Caki2 (cell line): ENCODE measurements around the gene CHCHD4. TPM values are rescaled to one million over a fixed set of nuclear protein-coding genes. Genes with fewer than 3 reads are reported as not detected.
"Not testable (repeated sequence)": the region's sequence is repeated elsewhere in the genome, so short reads cannot be mapped to it uniquely, and the experiment has no call there.

Source experiments
- DNase-seq: peaks from one replicate; pipeline ENCODE4 v3.0.0-alpha.2; 2015; ENCODE audit warnings: low read depth
- in situ Hi-C: cut with HindIII; loops from 2 replicates; pipeline ENCODE4 v1.10.0; 2016; ENCODE audit warnings: low sequenced_read_pairs, low pct_unique_long_range_greater_than_20kb, mixed read lengths
- total RNA-seq: library from RNA; depleted of rRNA; stranded (reverse); fragments of >200 nt; shearing (Covaris generic); gene quantifications from 2 replicates; pipeline ENCODE4 v1.2.3, GENCODE V29; 2014; ENCODE audit warnings: low replicate concordance; rRNA removed

The CHCHD4 gene
- total RNA-seq, 1 experiment from 2014 or later: 15.6 TPM

GRCh38 chr3:14097616-14098391 lies 26.9 kb downstream of the CHCHD4 start:
- in situ Hi-C loops: no loop called here
- DNase-seq: no peak

GRCh38 chr3:14096742-14097141 lies 27.9 kb downstream of the CHCHD4 start:
- DNase-seq: no peak
- in situ Hi-C loops: no loop called here

- in situ Hi-C loops: no loop called here
- DNase-seq: no peak
Measured at GRCh38 chr3:14093831-14094230, 30.8 kb downstream of the CHCHD4 start.

- no peak for DNase-seq
- in situ Hi-C loops: no loop called here
Measured at GRCh38 chr3:14092464-14092863, 32.2 kb downstream of the CHCHD4 start.

- DNase-seq, in situ Hi-C loops: not testable (repeated sequence)
Measured at GRCh38 chr3:14091959-14092358, 32.7 kb downstream of the CHCHD4 start.

- in situ Hi-C loops, DNase-seq: not testable (repeated sequence)
Measured at GRCh38 chr3:14087461-14087860, 37.2 kb downstream of the CHCHD4 start.

GRCh38 chr3:14082108-14082657 lies 42.5 kb downstream of the CHCHD4 start:
- in situ Hi-C loops: no loop called here
- no peak for DNase-seq

GRCh38 chr3:14077310-14077709 lies 47.4 kb downstream of the CHCHD4 start:
- in situ Hi-C loops: no loop called here
- DNase-seq: no peak

GRCh38 chr3:14075233-14075632 lies 49.4 kb downstream of the CHCHD4 start:
- in situ Hi-C loops, DNase-seq: not testable (repeated sequence)

GRCh38 chr3:14064910-14065309 lies 59.8 kb downstream of the CHCHD4 start:
- in situ Hi-C loops: no loop called here

GRCh38 chr3:14063152-14063551 lies 61.5 kb downstream of the CHCHD4 start:
- DNase-seq: no peak
- in situ Hi-C loops: no loop called here

More at GRCh38 chr3:14064910-14065309, 59.8 kb downstream of the CHCHD4 start:
- DNase-seq: no peak

Other genes starting within 250 kb of the CHCHD4 start
- 0.03 and 0.17 TPM in 2 replicates for gene WNT7A, start 244.8 kb downstream of the CHCHD4 start, total RNA-seq
- 67.2 and 73.4 TPM in 2 replicates for gene TMEM43, start 182 bp upstream of the CHCHD4 start, total RNA-seq
- gene XPC, start 53.7 kb upstream of the CHCHD4 start, total RNA-seq: 24.7 and 30.2 TPM in 2 replicates
- gene LSM3, start 53.9 kb upstream of the CHCHD4 start, total RNA-seq: 23.5 and 25.5 TPM in 2 replicates